ENCODE results near the gene EIF3A.
"Not testable (repeated sequence)": the region's sequence is repeated elsewhere in the genome, so short reads cannot be mapped to it uniquely, and the experiment has no call there.

Gene EIF3A

GRCh38 chr10:119100434-119101238, 20.0 kb upstream of the EIF3A start:
- Histone ChIP-seq H3K4me2 (ENCODE audit: low read length) (no peak overlapping the region), H3K27me3 (ENCODE audit: control insufficient read depth, insufficient read depth, low read length) (no peaks in the 10 kb centered on the region), H3K36me3 (ENCODE audit: insufficient read depth, low read length) (no peaks in the 10 kb centered on the region), H3K9me3 (replicated peaks; ENCODE audit: low read length) (no peaks in the 10 kb centered on the region), H3K9ac (ENCODE audit: low read depth, low read length) (no peak overlapping the region), H3K4me1 (ENCODE audit: control insufficient read depth, insufficient read depth, low read length) (peaks cover 7% of the 10 kb centered on the region), H3K4me3 (ENCODE audit: low read length) (no peak overlapping the region)

- H3K9me3 ChIP-seq (replicated peaks; ENCODE audit: low read length) = no peaks in the 10 kb centered on the region
- H3K9ac ChIP-seq (ENCODE audit: low read depth, low read length) = no peak overlapping the region
- no peak overlapping the region for H3K4me2 ChIP-seq (ENCODE audit: low read length)
- no peak overlapping the region for H3K4me3 ChIP-seq (ENCODE audit: low read length)
- H3K4me1 ChIP-seq (ENCODE audit: control insufficient read depth, insufficient read depth, low read length) = no peaks in the 10 kb centered on the region
- H3K36me3 ChIP-seq (ENCODE audit: insufficient read depth, low read length) = no peaks in the 10 kb centered on the region
- no peaks in the 10 kb centered on the region for H3K27me3 ChIP-seq (ENCODE audit: control insufficient read depth, insufficient read depth, low read length)
Observed at GRCh38 chr10:119098576-119098975, 18.0 kb upstream of the EIF3A start.

GRCh38 chr10:119096641-119097415, 16.2 kb upstream of the EIF3A start:
- not testable (repeated sequence) for H3K9ac ChIP-seq (ENCODE audit: low read depth, low read length); H3K4me3 ChIP-seq (ENCODE audit: low read length); H3K9me3 ChIP-seq (replicated peaks; ENCODE audit: low read length); H3K36me3 ChIP-seq (ENCODE audit: insufficient read depth, low read length); H3K4me2 ChIP-seq (ENCODE audit: low read length); H3K27me3 ChIP-seq (ENCODE audit: control insufficient read depth, insufficient read depth, low read length); H3K4me1 ChIP-seq (ENCODE audit: control insufficient read depth, insufficient read depth, low read length)

- Histone ChIP-seq H3K27me3 (ENCODE audit: control insufficient read depth, insufficient read depth, low read length) (no peaks in the 10 kb centered on the region), H3K36me3 (ENCODE audit: insufficient read depth, low read length) (no peaks in the 10 kb centered on the region), H3K4me1 (ENCODE audit: control insufficient read depth, insufficient read depth, low read length) (peaks cover 7% of the 10 kb centered on the region), H3K9me3 (replicated peaks; ENCODE audit: low read length) (no peaks in the 10 kb centered on the region), H3K9ac (ENCODE audit: low read depth, low read length) (no peak overlapping the region), H3K4me3 (ENCODE audit: low read length) (no peak overlapping the region), H3K4me2 (ENCODE audit: low read length) (no peak overlapping the region)
Observed at GRCh38 chr10:119095640-119096039, 15.0 kb upstream of the EIF3A start.

- no peak overlapping the region for H3K9ac ChIP-seq (ENCODE audit: low read depth, low read length)
Observed at GRCh38 chr10:119090968-119091367, 10.4 kb upstream of the EIF3A start.

GRCh38 chr10:119090026-119090795, 9.6 kb upstream of the EIF3A start:
- no peaks in the 10 kb centered on the region for H3K9me3 ChIP-seq (replicated peaks; ENCODE audit: low read length)
- H3K36me3 ChIP-seq (ENCODE audit: insufficient read depth, low read length) = no peaks in the 10 kb centered on the region
- H3K4me3 ChIP-seq (ENCODE audit: low read length) = no peak overlapping the region
- H3K4me1 ChIP-seq (ENCODE audit: control insufficient read depth, insufficient read depth, low read length) = peaks cover 11% of the 10 kb centered on the region
- H3K9ac ChIP-seq (ENCODE audit: low read depth, low read length) = no peak overlapping the region
- H3K4me2 ChIP-seq (ENCODE audit: low read length) = no peak overlapping the region
- no peaks in the 10 kb centered on the region for H3K27me3 ChIP-seq (ENCODE audit: control insufficient read depth, insufficient read depth, low read length)

More at GRCh38 chr10:119090968-119091367, 10.4 kb upstream of the EIF3A start:
- no peaks in the 10 kb centered on the region for H3K27me3 ChIP-seq (ENCODE audit: control insufficient read depth, insufficient read depth, low read length)
- H3K4me2 ChIP-seq (ENCODE audit: low read length) = peak overlapping the region; percentile 50
- no peaks in the 10 kb centered on the region for H3K9me3 ChIP-seq (replicated peaks; ENCODE audit: low read length)
- H3K4me3 ChIP-seq (ENCODE audit: low read length) = no peak overlapping the region
- peaks cover 11% of the 10 kb centered on the region for H3K4me1 ChIP-seq (ENCODE audit: control insufficient read depth, insufficient read depth, low read length)
- H3K36me3 ChIP-seq (ENCODE audit: insufficient read depth, low read length) = no peaks in the 10 kb centered on the region

GRCh38 chr10:119087271-119087882, 6.8 kb upstream of the EIF3A start:
- no peaks in the 10 kb centered on the region for H3K27me3 ChIP-seq (ENCODE audit: control insufficient read depth, insufficient read depth, low read length)
- no peaks in the 10 kb centered on the region for H3K9me3 ChIP-seq (replicated peaks; ENCODE audit: low read length)
- no peaks in the 10 kb centered on the region for H3K36me3 ChIP-seq (ENCODE audit: insufficient read depth, low read length)
- H3K4me1 ChIP-seq (ENCODE audit: control insufficient read depth, insufficient read depth, low read length) = peaks cover 11% of the 10 kb centered on the region
- no peak overlapping the region for H3K4me3 ChIP-seq (ENCODE audit: low read length)
- no peak overlapping the region for H3K9ac ChIP-seq (ENCODE audit: low read depth, low read length)
- H3K4me2 ChIP-seq (ENCODE audit: low read length) = no peak overlapping the region

GRCh38 chr10:119084896-119085295, 4.3 kb upstream of the EIF3A start:
- Histone ChIP-seq H3K27me3 (ENCODE audit: control insufficient read depth, insufficient read depth, low read length) (no peaks in the 10 kb centered on the region), H3K4me3 (ENCODE audit: low read length) (no peak overlapping the region), H3K9ac (ENCODE audit: low read depth, low read length) (no peak overlapping the region), H3K4me2 (ENCODE audit: low read length) (no peak overlapping the region), H3K36me3 (ENCODE audit: insufficient read depth, low read length) (peaks cover 4% of the 10 kb centered on the region), H3K4me1 (ENCODE audit: control insufficient read depth, insufficient read depth, low read length) (no peaks in the 10 kb centered on the region), H3K9me3 (replicated peaks; ENCODE audit: low read length) (no peaks in the 10 kb centered on the region)

- Histone ChIP-seq H3K36me3 (ENCODE audit: insufficient read depth, low read length) (peaks cover 7% of the 10 kb centered on the region), H3K4me1 (ENCODE audit: control insufficient read depth, insufficient read depth, low read length) (peaks cover 12% of the 10 kb centered on the region), H3K9me3 (replicated peaks; ENCODE audit: low read length) (no peaks in the 10 kb centered on the region), H3K4me2 (ENCODE audit: low read length) (peak overlapping the region; percentile 79), H3K27me3 (ENCODE audit: control insufficient read depth, insufficient read depth, low read length) (no peaks in the 10 kb centered on the region), H3K4me3 (ENCODE audit: low read length) (peak overlapping the region; percentile 99), H3K9ac (ENCODE audit: low read depth, low read length) (peak overlapping the region; percentile 100)
Observed at GRCh38 chr10:119079599-119080520, 757 bp downstream of the EIF3A start.

GRCh38 chr10:119078422-119079179, 2.0 kb downstream of the EIF3A start:
- H3K4me1 ChIP-seq (ENCODE audit: control insufficient read depth, insufficient read depth, low read length) = peaks cover 12% of the 10 kb centered on the region
- H3K4me2 ChIP-seq (ENCODE audit: low read length) = peak overlapping the region; percentile 79
- peaks cover 13% of the 10 kb centered on the region for H3K36me3 ChIP-seq (ENCODE audit: insufficient read depth, low read length)

More at GRCh38 chr10:119078422-119079179, 2.0 kb downstream of the EIF3A start:
- Histone ChIP-seq H3K9me3 (replicated peaks; ENCODE audit: low read length) (no peaks in the 10 kb centered on the region), H3K9ac (ENCODE audit: low read depth, low read length) (peak overlapping the region; percentile 100), H3K4me3 (ENCODE audit: low read length) (peak overlapping the region; percentile 99), H3K27me3 (ENCODE audit: control insufficient read depth, insufficient read depth, low read length) (no peaks in the 10 kb centered on the region)
